T-cell (primary cell): ENCODE data around the gene RETSAT. TPM values are rescaled to one million over a fixed set of nuclear protein-coding genes. Genes with fewer than 3 reads are reported as not detected.
"Not testable (repeated sequence)": the region's sequence is repeated elsewhere in the genome, so short reads cannot be mapped to it uniquely, and the experiment has no call there.

Source experiments
- ATAC-seq, 4 experiments: fragments of 200-7000 bp in 3 of 4; fragments of 150-1000 bp in 1 of 4; cut with Tn5 transposase; replicated peaks in 1 of 4; 1 replicate in 3 of 4; 2 replicates in 1 of 4; pipeline ENCODE4 v1.10.0; 2021; ENCODE audit warnings: moderate library complexity in 3 of 4, mild to moderate bottlenecking in 2 of 4, moderate number of reproducible peaks in 1 of 4
- CTCF ChIA-PET, 2 donors: fragments of 300-600 bp; sonication (Branson Sonifier 250); formaldehyde crosslinking; loops; one replicate each; lab custom pipeline; 2022; ENCODE audit warnings: antibody characterized with exemption in 2 of 2; lab: Charles Lee
- POLR2A ChIA-PET, 2 donors: fragments of 300-600 bp; sonication (Branson Sonifier 250); formaldehyde crosslinking; loops; one replicate each; lab custom pipeline; 2022; ENCODE audit warnings: antibody characterized with exemption in 2 of 2; lab: Charles Lee
- DNase-seq, 35 experiments: peaks; one replicate each; pipeline versions ENCODE4 v3.0.0 to v3.0.0-alpha.2; 2013 to 2023
- H3K27ac ChIP-seq: one replicate; pipeline ENCODE4 v1.5.1; 2013; ENCODE audit warnings: low read length
- H3K27me3 ChIP-seq, 2 experiments: replicated peaks in 1 of 2; 1 replicate in 1 of 2; 2 replicates in 1 of 2; pipeline versions ENCODE4 v1.6.1 to v1.7.0; 2013; ENCODE audit warnings: low read length in 1 of 2, mixed read lengths in 1 of 2; ENCODE audit not compliant: control insufficient read depth in 2 of 2, insufficient read depth in 2 of 2; ENCODE audit errors: extremely low read depth in 1 of 2
- H3K36me3 ChIP-seq, 2 donors: 1 replicate in 1 of 2; 2 replicates in 1 of 2; pipeline versions ENCODE4 v1.6.1 to v1.7.0; 2013; ENCODE audit warnings: low read length in 1 of 2; ENCODE audit not compliant: control insufficient read depth in 2 of 2, insufficient read depth in 1 of 2; ENCODE audit errors: extremely low read depth in 1 of 2
- H3K4me1 ChIP-seq, 2 experiments: 1 replicate in 1 of 2; 2 replicates in 1 of 2; pipeline versions ENCODE4 v1.6.1 to v1.7.0; 2013; ENCODE audit warnings: low read length in 2 of 2, mixed read lengths in 1 of 2; ENCODE audit not compliant: insufficient read depth in 2 of 2, control insufficient read depth in 1 of 2; ENCODE audit errors: extremely low read depth in 1 of 2
- H3K4me3 ChIP-seq, 2 donors: 1 replicate in 1 of 2; 2 replicates in 1 of 2; pipeline versions ENCODE4 v1.5.1 to v1.7.0; 2013; ENCODE audit warnings: mild to moderate bottlenecking in 2 of 2, low read length in 1 of 2, moderate library complexity in 1 of 2; ENCODE audit not compliant: control insufficient read depth in 1 of 2; ENCODE audit errors: extremely low read depth in 1 of 2
- H3K9me3 ChIP-seq: 2 replicates; pipeline ENCODE4 v1.7.0; 2013
- H3K27ac Mint-ChIP-seq, 2 donors: one replicate each; pipeline ENCODE4 v1.8.0; 2020 to 2021; ENCODE audit warnings: mild to moderate bottlenecking in 2 of 2, mixed read lengths in 2 of 2
- H3K27me3 Mint-ChIP-seq, 2 donors: one replicate each; pipeline ENCODE4 v1.8.0; 2021 to 2022; ENCODE audit warnings: mixed read lengths in 2 of 2
- H3K36me3 Mint-ChIP-seq: one replicate; pipeline ENCODE4 v1.8.0; 2021; ENCODE audit warnings: mixed read lengths
- H3K4me1 Mint-ChIP-seq, 3 donors: one replicate each; pipeline ENCODE4 v1.8.0; 2020 to 2022; ENCODE audit warnings: mixed read lengths in 3 of 3, mild to moderate bottlenecking in 1 of 3
- H3K4me3 Mint-ChIP-seq, 3 donors: one replicate each; pipeline ENCODE4 v1.8.0; 2020 to 2022; ENCODE audit warnings: mild to moderate bottlenecking in 3 of 3, mixed read lengths in 3 of 3, moderate library complexity in 3 of 3
- H3K9me3 Mint-ChIP-seq, 3 donors: one replicate each; pipeline ENCODE4 v1.8.0; 2020 to 2022; ENCODE audit warnings: mixed read lengths in 3 of 3
- WGBS: methylation state at CpG from one replicate; pipeline ENCODE4 v1.1.5; 2013; ENCODE audit warnings: missing lambda C conversion rate; ENCODE audit not compliant: insufficient coverage; 5-methylcytosine and 5-hydroxymethylcytosine counted together
- total RNA-seq, 35 experiments: library from RNA in 6 of 35; stranded (reverse) in 6 of 35; fragments of 120-200 nt in 1 of 35; gene quantifications; one replicate each; pipeline versions ENCODE4 v1.2.1 to v1.2.4 and lab custom pipeline; 2013 to 2026

The RETSAT gene
- total RNA-seq, 5 donors from 2014 or later (not counting 1 experiment from before 2014, with no cell fraction given), result 24.2 to 36.3 (median 26.5) TPM

- no peak overlapping the region for H3K27ac Mint-ChIP-seq
- H3K36me3 Mint-ChIP-seq, result peaks cover 10% of the 10 kb centered on the region
- H3K9me3 Mint-ChIP-seq, result no peaks in the 10 kb centered on the region
- ChIA-PET CTCF (no interaction called here), POLR2A (no interaction called here)
- Histone ChIP-seq H3K36me3 (peaks cover 0 to 1% of the 10 kb centered on the region in 2 donors), H3K4me3 (no peak overlapping the region), H3K27ac (no peak overlapping the region), H3K4me1 (peaks cover 8 to 9% of the 10 kb centered on the region in 2 experiments), H3K9me3 (no peaks in the 10 kb centered on the region), H3K27me3 (no peaks in the 10 kb centered on the region)
- DNase-seq (no peak), ATAC-seq (no peak)
- H3K4me3 Mint-ChIP-seq, result no peak overlapping the region
- no peaks in the 10 kb centered on the region for H3K27me3 Mint-ChIP-seq
- WGBS, result 60% methylated on average over 1 of the region's 13 CpGs
- H3K4me1 Mint-ChIP-seq, result peaks cover 9 to 30% (median 13%) of the 10 kb centered on the region in 3 donors
These were observed 23.3 kb downstream of the RETSAT start for GRCh38 chr2:85330839-85331636.

DNA sequence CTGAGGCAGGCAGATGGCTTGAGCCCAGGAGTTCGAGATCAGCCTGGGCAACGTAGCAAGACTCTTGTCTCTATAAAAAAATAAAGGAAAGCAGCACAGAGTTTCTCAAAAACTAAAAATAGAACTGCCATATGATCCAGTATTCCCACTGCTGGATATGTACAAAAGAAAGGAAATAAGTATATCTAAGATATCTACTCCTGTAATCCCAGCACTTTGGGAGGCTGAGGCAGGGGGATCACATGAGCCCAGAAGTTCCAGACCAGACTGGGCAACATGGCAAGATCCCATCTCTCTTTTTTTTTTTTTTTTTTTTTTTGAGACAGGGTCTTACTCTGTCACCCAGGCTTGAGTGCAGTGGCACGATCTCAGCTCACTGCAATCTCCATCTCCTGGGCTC is 24.6 kb downstream of the RETSAT start:
- CTCF ChIA-PET, POLR2A ChIA-PET: not testable (repeated sequence)
- peak overlapping the region in 1 of 2 donors; percentile 34 for H3K27ac Mint-ChIP-seq

GRCh38 chr2:85329181-85329651 is 25.1 kb downstream of the RETSAT start:
- Mint-ChIP-seq H3K9me3 (no peaks in the 10 kb centered on the region), H3K27ac (peak overlapping the region in 1 of 2 donors; percentile 34), H3K4me1 (peaks cover 21 to 47% (median 30%) of the 10 kb centered on the region in 3 donors), H3K4me3 (peak overlapping the region; percentile 10 to 99 (median 94)), H3K36me3 (peaks cover 26% of the 10 kb centered on the region), H3K27me3 (no peaks in the 10 kb centered on the region)
- Histone ChIP-seq H3K36me3 (peaks cover 3 to 12% of the 10 kb centered on the region in 2 donors), H3K4me3 (no peak overlapping the region), H3K27ac (no peak overlapping the region), H3K9me3 (no peaks in the 10 kb centered on the region), H3K27me3 (no peaks in the 10 kb centered on the region), H3K4me1 (peaks cover 23 to 24% of the 10 kb centered on the region in 2 experiments)
- ChIA-PET CTCF (no interaction called here), POLR2A (no interaction called here)
- no peak for ATAC-seq
- DNase-seq, result no peak

More for the DNA sequence above, 24.6 kb downstream of the RETSAT start:
- not testable (repeated sequence) for DNase-seq, H3K27me3 ChIP-seq, H3K27ac ChIP-seq, H3K4me3 ChIP-seq, H3K9me3 ChIP-seq, H3K36me3 ChIP-seq, H3K27me3 Mint-ChIP-seq, H3K9me3 Mint-ChIP-seq, ATAC-seq
- Mint-ChIP-seq H3K4me1 (peaks cover 16 to 43% (median 25%) of the 10 kb centered on the region in 3 donors), H3K36me3 (peaks cover 22% of the 10 kb centered on the region), H3K4me3 (peak overlapping the region; percentile 10 to 94 (median 39))
- no CpG with 5 or more reads among the region's 3 CpGs for WGBS
- H3K4me1 ChIP-seq, result peaks cover 18 to 19% of the 10 kb centered on the region in 2 experiments

- DNase-seq (peak; percentile 89 to 97 (median 94)), ATAC-seq (peak; percentile 86 to 92 (median 88))
- Histone ChIP-seq H3K36me3 (peaks cover 3 to 24% of the 10 kb centered on the region in 2 donors), H3K4me1 (peaks cover 31 to 35% of the 10 kb centered on the region in 2 experiments), H3K4me3 (peak within 1 kb of the TSS; percentile 84 to 95), H3K9me3 (no peaks in the 10 kb centered on the region), H3K27me3 (no peaks in the 10 kb centered on the region), H3K27ac (peak within 1 kb of the TSS; percentile 97)
- Mint-ChIP-seq H3K27ac (peak within 1 kb of the TSS; percentile 99 to 100), H3K4me1 (peaks cover 33 to 59% (median 42%) of the 10 kb centered on the region in 3 donors), H3K4me3 (peak within 1 kb of the TSS; percentile 94 to 99 (median 97)), H3K9me3 (no peaks in the 10 kb centered on the region), H3K27me3 (no peaks in the 10 kb centered on the region), H3K36me3 (peaks cover 32% of the 10 kb centered on the region)
- WGBS, result under 1% methylated on average over 55 of the region's 57 CpGs
- CTCF ChIA-PET, result interaction anchor here (0.6 to 1.1 kb wide), 7 partner anchors 27 to 804 kb away, joined by 3 to 9 read pairs (median 4); partner anchors contain the start of genes ELMOD3 (in 1 of the 2) and VAMP5 (in 1 of the 2)
- POLR2A ChIA-PET, result interaction anchor here (0.5 to 2.0 kb wide), 9 partner anchors 9 to 869 kb away, joined by 3 to 16 read pairs (median 5); partner anchors contain the start of genes ELMOD3 (in 2 of the 2) and RETSAT (in 2 of the 2)
These were observed 26.3 kb downstream of the RETSAT start, which contains the start of gene TGOLN2 for GRCh38 chr2:85327822-85328617. TGOLN2 (minus strand) TSS chr2:85327989; CDS start chr2:85327962, 27 bp downstream.

- Histone ChIP-seq H3K4me3 (peak overlapping the region; percentile 84 to 95), H3K27me3 (no peaks in the 10 kb centered on the region), H3K9me3 (no peaks in the 10 kb centered on the region), H3K36me3 (peaks cover 3 to 31% of the 10 kb centered on the region in 2 donors), H3K27ac (peak overlapping the region; percentile 97), H3K4me1 (peaks cover 36 to 42% of the 10 kb centered on the region in 2 experiments)
- ATAC-seq (peak; percentile 41 to 50 (median 48)), DNase-seq (peak; percentile 46 to 74 (median 61))
- Mint-ChIP-seq H3K36me3 (peaks cover 40% of the 10 kb centered on the region), H3K4me3 (peak overlapping the region; percentile 94 to 99 (median 97)), H3K27me3 (no peaks in the 10 kb centered on the region), H3K4me1 (peaks cover 40 to 67% (median 49%) of the 10 kb centered on the region in 3 donors), H3K27ac (peak overlapping the region; percentile 99 to 100), H3K9me3 (no peaks in the 10 kb centered on the region)
- WGBS, result 1% methylated on average over 38 of the region's 41 CpGs
- ChIA-PET POLR2A (interaction anchor here (0.5 to 2.0 kb wide), 11 partner anchors 8 to 870 kb away, joined by 3 to 16 read pairs (median 4); partner anchors contain the start of genes ELMOD3 (in 2 of the 2) and RETSAT (in 2 of the 2)), CTCF (interaction anchor here (0.5 to 1.4 kb wide), 12 partner anchors 11 to 803 kb away, joined by 3 to 9 read pairs (median 4); partner anchors contain the start of genes ELMOD3 (in 1 of the 2) and VAMP5 (in 1 of the 2))
These were observed 27.0 kb downstream of the RETSAT start for GRCh38 chr2:85327160-85327821.
